SK-N-SH (cell line): ENCODE data around the gene ZMYND15. TPM values are rescaled to one million over a fixed set of nuclear protein-coding genes. Genes with fewer than 3 reads are reported as not detected.

ENCODE experiments used
- CTCF ChIA-PET: fragments of 300-600, 350-600 bp; formaldehyde crosslinking; extraction: SDS; loops from one replicate; lab custom pipeline; 2021; lab: Yijun Ruan, JAX
- POLR2A ChIA-PET: fragments of 350-600 bp; sonication (Branson Sonifier 250); formaldehyde crosslinking; extraction: SDS; loops from one replicate; lab custom pipeline; 2020; ENCODE audit warnings: antibody characterized with exemption, inconsistent platforms; lab: Yijun Ruan, JAX
- DNase-seq: peaks from one replicate; pipeline ENCODE4 v3.0.0; 2012
- H2AFZ ChIP-seq: fragments of 200-600 bp; sonication (generic); 2 replicates; pipeline ENCODE4 v1.8.1; 2016; ENCODE audit warnings: antibody characterized with exemption, mild to moderate bottlenecking, low read depth
- H3F3A ChIP-seq: fragments of 200-600 bp; sonication (generic); replicated peaks from 2 replicates; pipeline ENCODE3; 2016; ENCODE audit warnings: antibody characterized with exemption, mild to moderate bottlenecking; ENCODE audit not compliant: insufficient read depth
- H3K27ac ChIP-seq, 2 experiments: fragments of 200-500 bp in 1 of 2; fragments of 200-600 bp in 1 of 2; sonication (Bioruptor generic) in 1 of 2; sonication (generic), shearing (Covaris generic) in 1 of 2; 2 replicates each; pipeline versions ENCODE4 v1.5.1 to v1.6.1; 2014 to 2016; ENCODE audit warnings: low read depth in 2 of 2, inconsistent platforms in 1 of 2, low read length in 1 of 2, mild to moderate bottlenecking in 1 of 2, mixed read lengths in 1 of 2
- H3K27me3 ChIP-seq: fragments of 200-600 bp; sonication (generic), shearing (Covaris generic); 2 replicates; pipeline ENCODE4 v1.6.1; 2016; ENCODE audit warnings: mixed run types; ENCODE audit not compliant: insufficient read depth
- H3K36me3 ChIP-seq, 2 experiments: fragments of 200-500 bp in 1 of 2; fragments of 200-600 bp in 1 of 2; sonication (Bioruptor generic) in 1 of 2; sonication (generic) in 1 of 2; replicated peaks in 1 of 2; 2 replicates each; pipeline versions ENCODE3 to v1.5.1; 2014 to 2016; ENCODE audit warnings: low read length in 1 of 2, mild to moderate bottlenecking in 1 of 2; ENCODE audit not compliant: insufficient read depth in 2 of 2, control insufficient read depth in 1 of 2
- H3K4me1 ChIP-seq, 2 experiments: fragments of 200-500 bp in 1 of 2; fragments of 200-600 bp in 1 of 2; sonication (Bioruptor generic) in 1 of 2; sonication (generic), shearing (Covaris generic) in 1 of 2; 2 replicates each; pipeline versions ENCODE4 v1.5.1 to v1.6.1; 2014 to 2016; ENCODE audit warnings: low read depth in 1 of 2, low read length in 1 of 2, mixed run types in 1 of 2; ENCODE audit not compliant: insufficient read depth in 2 of 2, control insufficient read depth in 1 of 2
- H3K4me2 ChIP-seq: fragments of 200-600 bp; sonication (generic), shearing (Covaris generic); 2 replicates; pipeline ENCODE4 v1.6.1; 2017; ENCODE audit warnings: mixed run types
- H3K4me3 ChIP-seq, 2 experiments: fragments of 200-500 bp in 1 of 2; fragments of 200-600 bp in 1 of 2; sonication (Bioruptor generic) in 1 of 2; sonication (generic), shearing (Covaris generic) in 1 of 2; 2 replicates each; pipeline versions ENCODE4 v1.5.1 to v1.8.1; 2014 to 2016; ENCODE audit warnings: low read depth in 2 of 2, inconsistent platforms in 1 of 2, low read length in 1 of 2, mild to moderate bottlenecking in 1 of 2, mixed read lengths in 1 of 2, moderate library complexity in 1 of 2
- H3K79me2 ChIP-seq: fragments of 200-600 bp; sonication (generic); 2 replicates; pipeline ENCODE4 v1.8.1; 2017; ENCODE audit warnings: mild to moderate bottlenecking; ENCODE audit not compliant: insufficient read depth
- H3K9ac ChIP-seq: fragments of 200-600 bp; sonication (generic); 2 replicates; pipeline ENCODE4 v1.6.1; 2017; ENCODE audit warnings: mixed run types
- H3K9me2 ChIP-seq: fragments of 200-600 bp; sonication (generic); 2 replicates; pipeline ENCODE4 v1.6.1; 2017; ENCODE audit warnings: mixed run types
- H3K9me3 ChIP-seq: fragments of 200-600 bp; sonication (generic); 2 replicates; pipeline ENCODE4 v1.6.1; 2017; ENCODE audit warnings: mixed run types, mild to moderate bottlenecking, moderate library complexity
- H4K20me1 ChIP-seq: fragments of 200-600 bp; sonication (generic); 2 replicates; pipeline ENCODE4 v1.6.1; 2017; ENCODE audit warnings: mild to moderate bottlenecking, mixed run types; ENCODE audit not compliant: insufficient read depth
- CHD2 ChIP-seq: fragments of 150-350 bp; IDR thresholded peaks from 2 replicates; pipeline ENCODE4 v1.6.1; 2018; ENCODE audit warnings: low read length; ENCODE audit not compliant: partially characterized antibody
- ELF1 ChIP-seq: IDR thresholded peaks from 2 replicates; pipeline ENCODE4 v1.4.0; 2012
- FOSL2 ChIP-seq: IDR thresholded peaks from 2 replicates; pipeline ENCODE4 v1.4.0; 2012; ENCODE audit warnings: low read depth, mild to moderate bottlenecking, moderate library complexity, borderline replicate concordance
- FOXJ3 ChIP-seq: sonication (generic); formaldehyde crosslinking; IDR thresholded peaks from 2 replicates; pipeline ENCODE4 v1.5.1; 2020; ENCODE audit warnings: mild to moderate bottlenecking, missing genetic modification reagents
- JUND ChIP-seq: IDR thresholded peaks from 2 replicates; pipeline ENCODE4 v1.4.0; 2012
- MXI1 ChIP-seq: IDR thresholded peaks from 2 replicates; pipeline ENCODE4 v1.6.1; 2012; ENCODE audit warnings: mild to moderate bottlenecking, low read depth, low read length, improper control_type of control experiment
- PBX3 ChIP-seq: IDR thresholded peaks from 2 replicates; pipeline ENCODE4; 2012
- RAD21 ChIP-seq: IDR thresholded peaks from 2 replicates; pipeline ENCODE4 v1.6.1; 2012; ENCODE audit warnings: mild to moderate bottlenecking, low read length
- RFX5 ChIP-seq: IDR thresholded peaks from 2 replicates; pipeline ENCODE4 v1.6.1; 2012; ENCODE audit warnings: mild to moderate bottlenecking, improper control_type of control experiment, low read length
- RXRA ChIP-seq: IDR thresholded peaks from 2 replicates; pipeline ENCODE4 v1.4.0; 2012; ENCODE audit warnings: low read depth, mild to moderate bottlenecking, borderline replicate concordance
- TCF12 ChIP-seq: IDR thresholded peaks from 2 replicates; pipeline ENCODE4 v1.4.0; 2012
- USF1 ChIP-seq: IDR thresholded peaks from 2 replicates; pipeline ENCODE4 v1.4.0; 2012; ENCODE audit warnings: low read depth, borderline replicate concordance
- USF2 ChIP-seq: fragments of 150-350 bp; IDR thresholded peaks from 2 replicates; pipeline ENCODE4 v1.6.1; 2017; ENCODE audit warnings: antibody characterized with exemption, low read length, low read depth, borderline replicate concordance
- YY1 ChIP-seq: IDR thresholded peaks from 2 replicates; pipeline ENCODE4 v1.4.0; 2012; ENCODE audit warnings: low read depth, mild to moderate bottlenecking
- ZBTB33 ChIP-seq: IDR thresholded peaks from 2 replicates; pipeline ENCODE4 v1.4.0; 2012; ENCODE audit warnings: low read depth, borderline replicate concordance
- WGBS: methylation state at CpG from one replicate; pipeline ENCODE4 v1.1.6; 2017; ENCODE audit warnings: low lambda C conversion rate; 5-methylcytosine and 5-hydroxymethylcytosine counted together
- polyA plus RNA-seq, 3 experiments: library from polyadenylated mRNA; depleted of rRNA; stranded (reverse); fragments of >200 nt; gene quantifications; 2 replicates each; pipeline ENCODE4 v1.2.3, GENCODE V29; 2012

ZMYND15 gene
- polyA plus RNA-seq, 1 of the 3 experiments (the other 2 are of a cell fraction) = 0.08 TPM

GRCh38 chr17:4721203-4722135 lies 18.2 kb upstream of the ZMYND15 start:
- no peak overlapping the region for H3K4me3 ChIP-seq
- WGBS = 67% methylated on average over 19 of the region's 20 CpGs
- DNase-seq = no peak
- H3K79me2 ChIP-seq = no peaks in the 10 kb centered on the region
- H3K27ac ChIP-seq = no peak overlapping the region
- no peak overlapping the region; the same call in 1 of the 2 replicates for H3K4me2 ChIP-seq
- H3K9me2 ChIP-seq = no peaks in the 10 kb centered on the region
- POLR2A ChIA-PET = no interaction called here
- no peaks in the 10 kb centered on the region for H3K27me3 ChIP-seq
- H3K9me3 ChIP-seq = no peaks in the 10 kb centered on the region
- no peak overlapping the region for H3K9ac ChIP-seq
- H3K36me3 ChIP-seq = peaks cover 0 to 4% of the 10 kb centered on the region in 2 experiments
- TF ChIP-seq FOSL2 = no peak
- TF ChIP-seq TCF12 = no peak
- TF ChIP-seq CHD2 = no peak
- CTCF ChIA-PET = no interaction called here
- H3F3A ChIP-seq = peaks cover 5% of the 10 kb centered on the region
- H4K20me1 ChIP-seq = no peaks in the 10 kb centered on the region
- no peaks in the 10 kb centered on the region for H3K4me1 ChIP-seq
- no peak overlapping the region for H2AFZ ChIP-seq

GRCh38 chr17:4722678-4723240 lies 16.9 kb upstream of the ZMYND15 start:
- Histone ChIP-seq H3K36me3 (peaks cover 0 to 4% of the 10 kb centered on the region in 2 experiments), H3K4me2 (no peak overlapping the region), H3K9me2 (no peaks in the 10 kb centered on the region), H3K9ac (no peak overlapping the region), H4K20me1 (no peaks in the 10 kb centered on the region), H3K79me2 (no peaks in the 10 kb centered on the region), H3K9me3 (no peaks in the 10 kb centered on the region), H2AFZ (no peak overlapping the region), H3F3A (peaks cover 5% of the 10 kb centered on the region), H3K4me3 (no peak overlapping the region), H3K27me3 (no peaks in the 10 kb centered on the region), H3K27ac (no peak overlapping the region), H3K4me1 (no peaks in the 10 kb centered on the region)
- DNase-seq = no peak
- 89% methylated on average over 16 of the region's 16 CpGs for WGBS
- TF ChIP-seq YY1 = no peak
- TF ChIP-seq RFX5 = no peak
- TF ChIP-seq ELF1 = no peak
- TF ChIP-seq PBX3 = no peak
- TF ChIP-seq JUND = no peak
- no peak for TF ChIP-seq TCF12
- no peak for TF ChIP-seq USF1
- TF ChIP-seq FOXJ3 = no peak
- TF ChIP-seq CHD2 = no peak
- TF ChIP-seq RAD21 = no peak
- no peak for TF ChIP-seq RXRA
- TF ChIP-seq USF2 = no peak
- TF ChIP-seq MXI1 = no peak
- TF ChIP-seq ZBTB33 = no peak
- ChIA-PET CTCF (interaction anchor here (1.1 kb wide), 1 partner anchor 186 kb away, joined by 3 read pairs; no protein-coding TSS in a partner anchor), POLR2A (no interaction called here)
